Activated CD4-positive, alpha-beta T cell treated with anti-CD3 and anti-CD28 coated beads, Interleukin-2, amount 50 U/mL, for 48 hours (primary cell): ENCODE measurements around the gene TRHDE.

Source experiments
- DNase-seq, 2 experiments: peaks; one replicate each; pipeline ENCODE4 v3.0.0-alpha.2; 2020

TRHDE gene

DNA sequence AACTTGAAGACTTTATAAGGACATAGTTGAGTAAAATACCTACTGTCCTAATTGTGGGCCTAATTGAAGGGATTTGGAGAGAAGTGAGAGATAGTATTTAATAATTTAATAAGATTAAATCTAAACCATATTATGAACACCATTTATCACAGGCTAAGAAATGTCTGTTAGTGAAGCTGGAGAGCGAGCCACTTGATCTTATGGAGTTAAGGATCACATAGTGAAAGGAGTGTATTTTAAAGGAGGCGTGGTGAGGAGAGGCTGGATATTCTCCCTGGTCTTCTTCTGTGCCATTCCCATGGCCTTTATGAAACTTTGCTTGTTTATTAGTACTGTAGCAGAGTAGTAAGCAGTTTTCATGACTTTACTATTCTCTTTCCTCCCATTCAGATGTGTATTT is 172.4 kb downstream of the TRHDE start:
- no peak for DNase-seq

- DNase-seq: no peak
Measured at GRCh38 chr12:72448089-72448488, 175.9 kb downstream of the TRHDE start.

- DNase-seq: no peak
Measured at GRCh38 chr12:72448805-72449204, 176.6 kb downstream of the TRHDE start.

DNA sequence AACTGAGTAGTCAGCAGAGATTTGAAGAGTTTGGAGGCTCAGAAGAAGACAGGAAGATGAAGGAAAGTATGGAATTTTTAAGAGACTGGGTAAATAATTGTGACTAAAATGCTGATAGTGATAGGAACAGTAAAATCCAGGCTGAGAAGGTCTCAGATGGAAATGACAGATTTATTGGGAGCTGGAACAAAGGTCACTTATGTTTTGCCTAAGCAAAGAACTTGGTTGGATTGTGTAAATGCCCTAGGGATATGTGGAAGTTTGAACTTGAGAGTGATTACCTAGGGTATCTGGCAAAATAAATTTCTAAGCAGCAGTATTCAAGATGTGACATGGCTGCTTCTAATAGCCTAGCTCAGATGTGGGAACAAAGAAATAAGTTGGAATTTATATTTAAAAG is 180.9 kb downstream of the TRHDE start:
- no peak for DNase-seq

- no peak for DNase-seq
Measured at GRCh38 chr12:72453550-72453949, 181.4 kb downstream of the TRHDE start.

DNA sequence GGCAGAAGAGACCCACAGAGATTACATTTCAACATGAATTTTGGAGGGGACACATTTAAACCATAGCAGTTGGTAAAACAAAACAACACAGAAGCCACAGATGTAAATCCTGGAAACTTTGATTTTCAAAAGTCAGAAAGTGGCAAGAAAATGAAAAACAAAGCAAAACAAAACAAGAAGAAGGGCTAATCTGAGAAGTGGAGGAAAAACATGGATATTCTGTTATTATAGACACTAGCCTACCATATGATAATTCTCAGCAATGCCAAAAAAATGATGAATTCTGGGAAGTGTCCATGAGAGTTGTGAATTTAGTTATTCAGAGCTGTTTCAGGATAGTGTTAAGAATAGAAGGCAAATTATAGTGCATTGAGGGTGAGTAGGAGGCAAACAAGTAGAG is 192.3 kb downstream of the TRHDE start:
- no peak for DNase-seq

- DNase-seq: no peak
Measured at GRCh38 chr12:72465155-72465554, 193.0 kb downstream of the TRHDE start.

DNA sequence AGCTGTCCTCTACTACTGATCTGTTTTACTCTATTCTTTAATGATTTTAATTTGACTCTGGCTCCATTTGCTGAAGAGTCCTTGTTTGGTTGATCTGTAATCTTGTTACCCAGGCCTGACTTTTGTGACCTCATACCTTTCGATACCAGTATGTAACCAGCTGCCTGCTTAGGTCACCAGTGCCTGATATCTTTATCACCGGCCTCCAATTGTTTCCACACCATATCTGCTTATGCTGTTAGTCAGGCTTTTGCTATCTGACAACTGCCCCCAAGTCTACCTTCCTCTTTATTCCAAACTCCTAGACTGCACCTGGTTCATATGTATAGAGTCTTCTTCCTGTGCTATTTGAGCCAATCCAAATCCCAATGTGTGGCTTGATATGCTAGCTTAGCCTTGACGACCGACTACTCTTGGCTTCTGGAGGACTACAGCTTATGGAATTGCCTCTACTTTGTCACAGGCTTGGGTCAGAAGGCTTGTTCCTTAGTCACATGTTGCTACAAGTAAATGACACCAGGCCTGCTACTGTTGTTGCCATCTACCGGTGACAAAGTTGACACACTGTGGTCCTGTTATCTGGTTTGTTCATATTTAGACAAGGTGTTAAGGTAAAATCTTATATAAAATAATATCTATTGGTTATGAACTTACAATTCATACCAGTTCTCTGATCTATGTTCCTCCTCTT is 193.9 kb downstream of the TRHDE start:
- DNase-seq: no peak

- DNase-seq: no peak
Measured at GRCh38 chr12:72467985-72468384, 195.8 kb downstream of the TRHDE start.

DNA sequence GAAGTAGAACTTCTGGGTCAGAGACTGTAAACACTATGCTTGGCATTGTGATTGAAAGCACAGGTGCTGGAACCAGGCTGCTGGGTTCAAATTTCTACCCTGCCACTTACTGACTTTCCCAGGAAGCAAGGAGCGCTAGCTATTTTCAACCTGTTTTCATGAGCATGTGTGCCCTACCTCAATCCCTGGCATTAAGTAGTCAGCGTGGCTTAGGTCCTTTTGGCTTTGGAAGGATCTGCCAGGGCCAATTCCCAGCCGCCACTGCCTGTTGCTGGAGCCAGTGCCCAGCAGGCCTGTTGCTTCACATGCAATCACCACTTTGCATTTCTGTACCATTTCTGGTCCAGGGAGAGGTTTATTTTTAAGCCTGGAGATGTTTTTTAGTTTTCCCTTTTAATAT is 196.3 kb downstream of the TRHDE start:
- no peak for DNase-seq

DNA sequence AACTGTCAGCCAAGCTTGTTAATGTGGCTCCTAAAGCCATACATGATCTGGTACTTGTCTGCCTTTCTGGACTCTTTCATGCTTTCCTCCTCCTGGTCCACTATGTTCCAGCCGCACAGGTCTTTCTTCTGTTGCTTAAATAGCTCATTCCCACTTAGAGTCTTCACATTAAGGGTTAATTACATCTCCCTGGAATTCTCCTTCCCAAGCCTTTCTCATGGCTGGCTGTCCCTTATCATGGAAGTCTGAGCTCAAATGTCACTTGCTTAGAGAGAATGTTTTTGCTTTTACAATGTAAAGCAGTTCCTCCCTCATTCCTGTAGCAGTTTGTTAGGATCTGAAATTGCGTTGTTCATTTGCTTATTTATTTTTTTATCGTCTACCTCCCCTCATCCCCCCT is 199.6 kb downstream of the TRHDE start:
- no peak for DNase-seq

- no peak for DNase-seq
Measured at GRCh38 chr12:72472350-72472749, 200.2 kb downstream of the TRHDE start.

GRCh38 chr12:72476301-72476700 is 204.1 kb downstream of the TRHDE start:
- no peak for DNase-seq

- DNase-seq: no peak
Measured at GRCh38 chr12:72485017-72485701, 213.0 kb downstream of the TRHDE start.

DNA sequence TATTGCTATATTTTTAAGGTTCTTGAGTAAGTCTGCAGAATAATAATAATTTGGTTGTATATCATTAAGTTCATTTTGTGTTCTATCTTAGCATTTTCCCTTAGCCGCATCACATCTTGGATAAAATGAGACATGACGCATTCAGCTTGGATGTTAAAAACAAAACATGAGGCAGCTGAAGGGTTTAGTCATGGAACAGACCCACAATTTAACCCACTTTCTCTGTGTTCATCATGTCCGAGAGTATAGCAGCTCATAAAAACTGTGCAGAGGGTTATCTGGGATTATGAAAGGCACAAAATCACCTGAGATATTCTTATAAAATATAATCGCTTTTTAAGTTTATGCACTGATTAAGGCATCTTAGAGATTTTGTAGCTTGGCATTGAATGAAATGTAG is 219.3 kb downstream of the TRHDE start:
- no peak for DNase-seq

GRCh38 chr12:72493407-72493806 is 221.2 kb downstream of the TRHDE start:
- DNase-seq: no peak

DNA sequence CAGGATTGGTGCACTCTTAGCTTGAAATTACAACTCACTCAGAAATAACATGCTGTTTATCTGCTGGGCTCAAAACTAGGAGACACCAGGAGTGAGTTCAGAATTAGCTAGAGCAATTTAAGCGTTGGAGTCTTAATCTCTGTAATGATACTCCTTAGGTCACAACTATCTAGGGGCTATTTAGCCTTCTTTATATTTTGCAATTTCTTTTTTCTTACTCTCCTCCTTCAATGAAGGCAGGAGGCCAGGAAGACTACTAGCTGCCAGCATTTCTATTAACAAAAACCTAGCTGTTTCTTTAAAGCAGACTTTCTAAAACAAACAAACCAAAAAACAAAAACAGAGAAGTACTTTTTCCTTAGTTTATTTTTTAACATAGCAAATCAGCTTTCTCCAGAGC is 226.2 kb downstream of the TRHDE start:
- DNase-seq: no peak

DNA sequence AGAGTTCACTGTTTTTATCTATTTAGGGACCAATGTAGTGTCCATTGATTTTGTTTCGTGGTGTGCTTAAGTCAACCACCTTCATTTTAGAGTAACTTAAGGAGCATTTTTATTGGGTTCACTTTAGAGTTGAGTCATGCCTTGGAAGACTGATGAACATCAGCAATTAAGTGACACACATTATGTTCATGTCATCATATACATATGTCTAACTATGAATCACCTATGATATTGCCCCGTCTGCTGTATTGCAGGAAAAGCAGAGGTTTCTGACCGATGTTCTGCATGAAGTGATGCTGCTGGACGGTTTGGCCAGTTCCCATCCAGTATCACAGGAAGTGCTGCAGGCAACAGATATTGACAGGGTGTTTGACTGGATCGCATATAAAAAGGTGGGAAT is 227.1 kb downstream of the TRHDE start:
- no peak for DNase-seq

- no peak for DNase-seq
Measured at GRCh38 chr12:72502546-72502945, 230.4 kb downstream of the TRHDE start.

DNA sequence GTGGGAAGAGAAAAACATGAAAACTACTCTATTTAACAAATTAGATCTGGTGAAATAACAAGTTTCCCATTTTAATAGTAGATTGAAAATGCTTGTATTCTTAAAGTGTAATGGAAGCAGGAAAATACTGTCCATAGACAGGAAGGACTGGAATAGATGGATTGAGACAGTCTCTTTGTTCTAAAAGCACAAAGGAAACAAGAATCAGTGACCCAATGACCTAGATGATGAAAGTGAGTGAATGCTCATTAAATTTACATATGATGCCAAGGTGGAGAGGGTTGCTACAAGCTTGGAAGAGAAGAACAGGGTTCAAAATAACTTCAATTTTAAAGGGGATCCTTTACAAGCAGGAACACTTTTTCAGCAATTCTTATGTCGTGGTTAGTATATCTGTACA is 233.1 kb downstream of the TRHDE start:
- no peak for DNase-seq

DNA sequence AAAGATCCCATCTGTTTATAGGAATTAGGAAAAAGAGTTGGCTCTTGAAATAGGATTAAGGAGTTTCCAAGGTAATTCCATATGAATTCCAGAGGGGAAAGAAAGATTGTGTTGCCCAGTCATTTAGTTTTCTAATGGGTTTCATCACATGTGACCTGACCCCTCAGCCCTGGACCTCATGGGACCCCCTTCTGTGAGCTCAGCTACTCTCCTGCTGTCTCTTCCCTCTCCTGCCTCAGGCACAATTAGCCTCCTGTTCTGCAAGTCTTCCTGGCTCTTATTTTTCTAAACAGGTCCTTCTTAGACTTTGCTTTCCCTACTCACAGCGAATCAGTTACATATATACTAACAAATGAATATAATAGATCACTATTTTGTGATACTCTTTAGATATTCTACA is 237.7 kb downstream of the TRHDE start:
- no peak for DNase-seq

DNA sequence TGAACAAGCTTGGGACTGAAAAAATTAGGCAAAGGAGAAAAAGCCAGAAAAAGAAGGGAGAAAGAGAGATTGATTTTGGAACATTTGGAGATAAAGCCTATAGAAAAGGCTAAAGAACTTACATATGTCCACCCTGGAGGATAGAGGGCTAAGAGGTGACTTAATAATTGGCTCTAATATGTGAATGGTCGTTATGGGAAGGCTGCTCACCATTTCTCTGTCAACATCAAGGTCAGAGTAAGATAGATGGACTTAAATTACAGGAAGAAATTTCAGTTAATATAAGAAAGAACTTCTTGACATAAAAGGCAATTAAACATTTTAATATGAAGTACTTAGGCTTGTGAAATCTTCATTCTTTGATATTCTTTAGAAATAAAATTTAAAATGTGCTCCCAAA is 238.6 kb downstream of the TRHDE start:
- no peak for DNase-seq

DNA sequence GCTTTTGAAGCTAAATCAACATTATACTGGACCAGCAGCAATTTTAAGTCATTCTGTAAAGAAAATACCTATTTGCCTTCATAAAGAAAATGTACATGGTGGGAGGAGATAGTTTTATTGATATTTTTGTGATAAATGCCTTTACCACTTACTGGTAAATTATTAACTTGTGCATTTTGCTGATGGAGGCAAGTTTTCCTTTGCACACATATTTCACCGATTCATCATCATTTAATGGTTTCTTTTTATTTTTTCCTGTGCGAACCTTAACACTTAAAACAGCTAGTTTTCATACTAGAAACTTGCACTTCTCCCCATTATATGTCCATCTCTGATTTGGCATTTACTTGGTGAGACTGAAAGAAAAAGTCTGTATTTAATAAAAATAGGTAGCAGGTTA is 239.3 kb downstream of the TRHDE start:
- no peak for DNase-seq

GRCh38 chr12:72511906-72512305 is 239.7 kb downstream of the TRHDE start:
- DNase-seq: no peak
